Duodenal mucosa (tissue), 2 donors: ENCODE measurements around the gene LPXN.
"Not testable (repeated sequence)": the region's sequence is repeated elsewhere in the genome, so short reads cannot be mapped to it uniquely, and the experiment has no call there.

Experiments used
- H3K27ac ChIP-seq: one replicate; pipeline ENCODE4 v1.7.0; 2013; ENCODE audit warnings: low read depth, low read length
- H3K27me3 ChIP-seq, 2 donors: one replicate each; pipeline ENCODE4 v1.7.0; 2013; ENCODE audit warnings: low read length in 2 of 2, control low read depth in 1 of 2; ENCODE audit not compliant: insufficient read depth in 2 of 2, control insufficient read depth in 1 of 2
- H3K36me3 ChIP-seq, 2 donors: one replicate each; pipeline ENCODE4 v1.7.0; 2013; ENCODE audit warnings: low read length in 2 of 2, control low read depth in 1 of 2; ENCODE audit not compliant: insufficient read depth in 2 of 2, control insufficient read depth in 1 of 2
- H3K4me1 ChIP-seq, 2 donors: one replicate each; pipeline ENCODE4 v1.7.0; 2013; ENCODE audit warnings: low read length in 2 of 2, control low read depth in 1 of 2; ENCODE audit not compliant: insufficient read depth in 2 of 2, control insufficient read depth in 1 of 2
- H3K4me3 ChIP-seq, 2 donors: one replicate each; pipeline ENCODE4 v1.7.0; 2013; ENCODE audit warnings: low read length in 2 of 2, low read depth in 1 of 2
- H3K9ac ChIP-seq, 2 donors: one replicate each; pipeline ENCODE4 v1.7.0; 2013; ENCODE audit warnings: low read length in 2 of 2, low read depth in 1 of 2
- H3K9me3 ChIP-seq, 2 donors: one replicate each; pipeline ENCODE4 v1.7.0; 2013; ENCODE audit warnings: low read length in 2 of 2, control low read depth in 1 of 2; ENCODE audit not compliant: control insufficient read depth in 1 of 2

Gene LPXN

GRCh38 chr11:58579192-58580129, 3.8 kb upstream of the LPXN start:
- Histone ChIP-seq H3K27me3 (no peaks in the 10 kb centered on the region), H3K4me1 (peaks cover 41 to 60% of the 10 kb centered on the region in 2 donors), H3K9me3 (no peaks in the 10 kb centered on the region), H3K4me3 (peak overlapping the region; percentile 92 to 96), H3K27ac (peak overlapping the region; percentile 98), H3K36me3 (no peaks in the 10 kb centered on the region), H3K9ac (peak overlapping the region; percentile 86 to 97)

GRCh38 chr11:58578635-58579191, 3.1 kb upstream of the LPXN start, which contains the start of gene ZFP91:
Gene ZFP91, plus strand, starts transcription at chr11:58579063. Its CDS starts 219 bp downstream, at chr11:58579282.
- peak within 1 kb of the TSS; percentile 92 to 96 for H3K4me3 ChIP-seq
- H3K27ac ChIP-seq, result peak within 1 kb of the TSS; percentile 99
- H3K36me3 ChIP-seq, result no peaks in the 10 kb centered on the region
- peak within 1 kb of the TSS; percentile 99 for H3K9ac ChIP-seq
- peaks cover 36 to 56% of the 10 kb centered on the region in 2 donors for H3K4me1 ChIP-seq
- no peaks in the 10 kb centered on the region for H3K9me3 ChIP-seq
- H3K27me3 ChIP-seq, result no peaks in the 10 kb centered on the region

GRCh38 chr11:58578136-58578634, 2.5 kb upstream of the LPXN start:
- H3K4me1 ChIP-seq, result peaks cover 36 to 51% of the 10 kb centered on the region in 2 donors
- no peaks in the 10 kb centered on the region for H3K9me3 ChIP-seq
- H3K4me3 ChIP-seq, result peak overlapping the region; percentile 90 to 92
- H3K27me3 ChIP-seq, result no peaks in the 10 kb centered on the region
- peak overlapping the region; percentile 99 for H3K27ac ChIP-seq
- no peaks in the 10 kb centered on the region for H3K36me3 ChIP-seq
- peak overlapping the region; percentile 99 for H3K9ac ChIP-seq

DNA sequence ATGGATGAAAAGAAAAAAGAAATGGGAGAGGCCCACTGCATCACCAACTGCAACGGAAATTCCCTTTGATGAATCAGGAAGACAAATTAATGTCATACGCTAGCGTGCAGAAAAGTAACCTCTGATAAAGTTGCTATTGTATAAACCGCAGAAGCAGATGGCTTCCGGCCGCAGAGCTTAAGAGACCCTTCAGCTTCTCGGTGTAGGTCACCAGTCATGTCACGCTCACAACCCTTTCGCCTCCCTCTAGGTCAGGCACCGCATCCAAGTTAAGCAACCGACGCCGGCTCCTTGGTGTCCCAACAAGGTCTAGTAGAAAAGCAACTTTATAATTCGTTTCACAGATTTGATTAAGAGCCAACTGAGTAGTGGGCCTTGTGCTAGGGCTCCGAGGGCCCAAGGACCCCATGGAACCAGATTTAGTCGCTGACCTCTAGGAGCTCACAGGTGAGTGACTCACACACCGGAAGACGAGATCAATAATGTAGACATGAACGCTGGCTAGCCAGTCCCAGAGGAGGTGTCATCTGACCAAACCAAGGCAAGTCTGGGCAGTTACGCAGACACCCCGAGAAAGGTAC, 2.0 kb upstream of the LPXN start:
- H3K27me3 ChIP-seq, result no peaks in the 10 kb centered on the region
- no peaks in the 10 kb centered on the region for H3K36me3 ChIP-seq
- no peaks in the 10 kb centered on the region for H3K9me3 ChIP-seq
- H3K27ac ChIP-seq, result peak overlapping the region; percentile 99
- H3K4me3 ChIP-seq, result peak overlapping the region; percentile 90 to 92
- peaks cover 36 to 45% of the 10 kb centered on the region in 2 donors for H3K4me1 ChIP-seq
- H3K9ac ChIP-seq, result peak overlapping the region; percentile 99

- Histone ChIP-seq H3K9me3 (no peaks in the 10 kb centered on the region), H3K4me1 (peaks cover 36 to 42% of the 10 kb centered on the region in 2 donors), H3K9ac (peak overlapping the region; percentile 99)
These were observed 1.3 kb upstream of the LPXN start for GRCh38 chr11:58576887-58577471.

GRCh38 chr11:58574881-58575280, 775 bp downstream of the LPXN start:
- peak overlapping the region in 1 of 2 donors; percentile 50 for H3K9ac ChIP-seq
- H3K4me1 ChIP-seq, result peaks cover 18 to 27% of the 10 kb centered on the region in 2 donors
- H3K4me3 ChIP-seq, result peak overlapping the region; percentile 56 to 60
- H3K27me3 ChIP-seq, result no peaks in the 10 kb centered on the region
- no peak overlapping the region for H3K27ac ChIP-seq
- no peaks in the 10 kb centered on the region for H3K9me3 ChIP-seq
- peaks cover under 1 to 4% of the 10 kb centered on the region in 2 donors for H3K36me3 ChIP-seq

More at GRCh38 chr11:58576887-58577471, 1.3 kb upstream of the LPXN start:
- Histone ChIP-seq H3K27me3 (no peaks in the 10 kb centered on the region), H3K27ac (peak overlapping the region; percentile 99), H3K4me3 (peak overlapping the region; percentile 90 to 92), H3K36me3 (no peaks in the 10 kb centered on the region)

DNA sequence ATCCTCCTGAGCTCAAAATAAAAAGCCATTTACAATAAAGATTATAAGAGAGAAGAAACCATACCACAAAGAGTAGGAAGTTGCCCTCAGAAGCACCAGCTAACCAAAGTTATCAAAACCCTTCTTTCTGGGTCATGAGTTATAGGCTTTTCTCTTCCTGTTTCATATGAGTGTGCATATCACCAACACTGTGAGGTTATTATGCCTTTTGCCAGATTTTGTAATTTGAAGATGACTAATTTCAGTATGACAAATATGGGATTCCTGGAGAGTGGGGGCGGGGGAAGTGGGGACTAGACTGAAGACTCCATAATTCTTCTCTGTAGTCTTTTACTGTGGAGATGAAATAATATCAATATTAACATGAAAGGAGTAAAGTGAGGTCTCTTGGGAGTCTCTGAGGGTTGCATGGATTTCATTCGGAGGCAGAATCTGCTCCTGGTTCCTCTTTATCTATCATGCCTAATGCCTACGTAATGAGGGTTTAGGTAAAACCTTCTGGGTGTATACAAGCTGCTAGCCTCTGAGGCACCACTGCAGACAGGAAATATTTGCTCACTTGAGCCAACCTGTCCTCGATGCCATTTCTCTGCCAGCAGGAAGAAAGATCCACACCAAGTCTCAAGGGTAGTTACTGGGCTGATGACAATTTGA, 2.1 kb downstream of the LPXN start:
- peak overlapping the region in 1 of 2 donors; percentile 27 for H3K9ac ChIP-seq
- H3K36me3 ChIP-seq, result peaks cover 8 to 10% of the 10 kb centered on the region in 2 donors
- no peaks in the 10 kb centered on the region for H3K9me3 ChIP-seq
- peaks cover 18 to 27% of the 10 kb centered on the region in 2 donors for H3K4me1 ChIP-seq
- H3K27me3 ChIP-seq, result no peaks in the 10 kb centered on the region
- H3K27ac ChIP-seq, result peak overlapping the region; percentile 46
- H3K4me3 ChIP-seq, result peak overlapping the region; percentile 45 to 60

DNA sequence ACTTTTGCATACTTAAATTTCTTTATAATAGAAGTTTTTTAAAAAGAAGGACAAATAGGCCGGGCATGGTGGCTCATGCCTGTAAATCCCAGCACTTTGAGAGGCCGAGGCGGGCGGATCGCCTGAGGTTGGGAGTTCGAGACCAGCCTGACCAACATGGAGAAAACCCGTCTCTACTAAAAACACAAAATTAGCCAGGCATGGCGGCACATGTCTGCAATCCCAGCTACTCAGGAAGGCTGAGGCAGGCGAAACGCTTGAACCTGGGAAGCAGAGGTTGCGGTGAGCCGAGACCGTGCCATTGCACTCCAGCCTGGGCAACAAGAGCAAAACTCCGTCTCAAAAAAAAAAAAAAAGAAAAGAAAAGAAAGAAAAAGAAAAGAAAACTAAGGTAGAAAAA, 2.8 kb downstream of the LPXN start:
- not testable (repeated sequence) for H3K9ac ChIP-seq, H3K27ac ChIP-seq, H3K27me3 ChIP-seq, H3K9me3 ChIP-seq
- Histone ChIP-seq H3K4me1 (peaks cover 18 to 27% of the 10 kb centered on the region in 2 donors), H3K36me3 (peaks cover 8 to 12% of the 10 kb centered on the region in 2 donors), H3K4me3 (peak overlapping the region in 1 of 2 donors; percentile 45)

GRCh38 chr11:58567889-58568512, 7.7 kb downstream of the LPXN start:
- H3K4me1 ChIP-seq, result peaks cover 4 to 8% of the 10 kb centered on the region in 2 donors
- H3K36me3 ChIP-seq, result peaks cover 16 to 25% of the 10 kb centered on the region in 2 donors
- no peak overlapping the region for H3K9ac ChIP-seq
- H3K4me3 ChIP-seq, result no peak overlapping the region
- H3K27ac ChIP-seq, result no peak overlapping the region
- H3K9me3 ChIP-seq, result no peaks in the 10 kb centered on the region
- no peaks in the 10 kb centered on the region for H3K27me3 ChIP-seq
